ENCODE measurements around the gene FILIP1L. TPM values are rescaled to one million over a fixed set of nuclear protein-coding genes. Genes with fewer than 3 reads are reported as not detected.
"Not testable (repeated sequence)": the region's sequence is repeated elsewhere in the genome, so short reads cannot be mapped to it uniquely, and the experiment has no call there.

FILIP1L gene
- total RNA-seq, 1 experiment from 2014 or later = 0.17 TPM

DNA sequence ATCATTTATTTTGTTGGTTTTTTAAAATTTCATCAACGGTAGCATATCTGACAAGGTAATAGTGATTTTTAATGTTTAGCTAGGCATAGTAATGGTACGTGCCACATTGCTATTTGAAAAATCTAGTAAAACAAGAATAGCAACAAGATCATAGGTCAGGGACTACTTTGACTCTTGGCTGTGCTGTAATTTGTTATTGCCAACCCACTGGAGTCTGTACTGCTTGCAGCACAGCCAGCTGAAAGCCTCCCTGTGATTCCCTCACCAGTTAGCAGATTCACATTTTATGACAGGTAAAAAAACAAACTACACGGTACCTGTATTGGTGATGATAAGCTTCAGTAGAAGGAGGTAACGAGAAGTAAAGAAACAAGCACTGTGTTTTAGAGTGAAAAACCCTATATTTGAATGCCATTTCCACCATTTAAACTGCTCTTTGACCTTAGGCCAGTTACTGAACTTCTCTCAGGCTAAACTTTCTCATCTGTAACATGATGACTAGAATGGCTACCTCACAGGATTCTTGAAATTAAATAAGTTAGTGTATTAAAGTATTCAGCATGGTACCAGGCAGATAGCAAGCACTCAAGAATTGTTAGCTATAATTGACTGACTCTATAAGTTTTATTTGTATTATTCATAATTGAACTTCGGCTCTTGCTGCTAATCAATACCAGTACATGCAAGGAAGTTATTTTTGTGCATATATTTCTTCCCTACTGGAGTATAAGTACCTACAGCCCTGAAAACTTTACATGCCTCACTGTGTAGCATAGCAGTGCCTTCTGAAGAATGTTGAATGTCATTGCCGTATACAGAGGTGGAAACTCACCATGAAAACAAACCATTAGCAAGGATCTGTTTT, 16.1 kb downstream of the FILIP1L start (continued):
- no peak for TF ChIP-seq EGR1 (IDR thresholded peaks at IDR 0.05; ENCODE audit: low read depth)

GRCh38 chr3:100096866-100097265, 17.4 kb downstream of the FILIP1L start:
- H3K4me2 ChIP-seq (ENCODE audit: low read length) = no peak overlapping the region
- ChIA-PET POLR2A (no interaction called here), CTCF (no interaction called here), RAD21 (ENCODE audit: low non-redundant PET in 1 of 2, low total read pairs in 2 of 2, uncharacterized antibody in 2 of 2, unreplicated experiment in 2 of 2) (no interaction called here)
- no peaks in the 10 kb centered on the region for H3K79me2 ChIP-seq (ENCODE audit: insufficient read depth, low read length)
- ATAC-seq = no peak
- no peaks in the 10 kb centered on the region for H4K20me1 ChIP-seq (ENCODE audit: insufficient read depth)
- no peak overlapping the region for H3K4me3 ChIP-seq (replicated peaks in 1 of 2; ENCODE audit: low read depth in 1 of 2, low read length in 2 of 2)
- DNase-seq (ENCODE audit: low read depth, low spot score) = no peak
- no TSS peak for BruUV-seq (replicated peaks)
- H3K9ac ChIP-seq (ENCODE audit: low read length) = no peak overlapping the region
- TF ChIP-seq EZH2phosphoT487 (IDR thresholded peaks at IDR 0.05; ENCODE audit: borderline replicate concordance) (no peak), SRF (IDR thresholded peaks at IDR 0.05; ENCODE audit: low read depth) (no peak), SP1 (IDR thresholded peaks at IDR 0.05; ENCODE audit: low read depth) (no peak), EZH2 (IDR thresholded peaks at IDR 0.05) (no peak), ZFX (IDR thresholded peaks at IDR 0.05) (no peak), CEBPB (IDR thresholded peaks at IDR 0.05; ENCODE audit: low read depth) (no peak), RAD21 (IDR thresholded peaks at IDR 0.05; ENCODE audit: low read depth) (no peak), SIN3A (IDR thresholded peaks at IDR 0.05; ENCODE audit: low read depth) (no peak), TCF7L2 (IDR thresholded peaks at IDR 0.05; ENCODE audit: borderline replicate concordance, extremely low read depth, insufficient read depth, insufficient read length) (no peak)
- TF ChIP-seq, protein P1, sequence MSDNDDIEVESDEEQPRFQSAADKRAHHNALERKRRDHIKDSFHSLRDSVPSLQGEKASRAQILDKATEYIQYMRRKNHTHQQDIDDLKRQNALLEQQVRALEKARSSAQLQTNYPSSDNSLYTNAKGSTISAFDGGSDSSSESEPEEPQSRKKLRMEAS (IDR thresholded peaks at IDR 0.05) = no peak
- TF ChIP-seq, protein P2, sequence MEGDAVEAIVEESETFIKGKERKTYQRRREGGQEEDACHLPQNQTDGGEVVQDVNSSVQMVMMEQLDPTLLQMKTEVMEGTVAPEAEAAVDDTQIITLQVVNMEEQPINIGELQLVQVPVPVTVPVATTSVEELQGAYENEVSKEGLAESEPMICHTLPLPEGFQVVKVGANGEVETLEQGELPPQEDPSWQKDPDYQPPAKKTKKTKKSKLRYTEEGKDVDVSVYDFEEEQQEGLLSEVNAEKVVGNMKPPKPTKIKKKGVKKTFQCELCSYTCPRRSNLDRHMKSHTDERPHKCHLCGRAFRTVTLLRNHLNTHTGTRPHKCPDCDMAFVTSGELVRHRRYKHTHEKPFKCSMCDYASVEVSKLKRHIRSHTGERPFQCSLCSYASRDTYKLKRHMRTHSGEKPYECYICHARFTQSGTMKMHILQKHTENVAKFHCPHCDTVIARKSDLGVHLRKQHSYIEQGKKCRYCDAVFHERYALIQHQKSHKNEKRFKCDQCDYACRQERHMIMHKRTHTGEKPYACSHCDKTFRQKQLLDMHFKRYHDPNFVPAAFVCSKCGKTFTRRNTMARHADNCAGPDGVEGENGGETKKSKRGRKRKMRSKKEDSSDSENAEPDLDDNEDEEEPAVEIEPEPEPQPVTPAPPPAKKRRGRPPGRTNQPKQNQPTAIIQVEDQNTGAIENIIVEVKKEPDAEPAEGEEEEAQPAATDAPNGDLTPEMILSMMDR (IDR thresholded peaks at IDR 0.05 in 2 of 3, conservative IDR thresholded peaks at IDR 0.05 in 1 of 3; ENCODE audit: borderline replicate concordance in 1 of 3, insufficient read depth in 1 of 3, low read depth in 2 of 3, low read length in 2 of 3) = no peak
- intact Hi-C loops (cut with micrococcal nuclease) = no loop called here
- H3K36me3 ChIP-seq (ENCODE audit: control insufficient read depth in 1 of 2, insufficient read depth in 2 of 2, low read length in 2 of 2) = no peaks in the 10 kb centered on the region
- no peak overlapping the region for H2AFZ ChIP-seq (ENCODE audit: low read depth, low read length, poor library complexity, severe bottlenecking)
- no peaks in the 10 kb centered on the region for H3K27me3 ChIP-seq (ENCODE audit: insufficient read depth, low read length)
- no peaks in the 10 kb centered on the region for H3K4me1 ChIP-seq (ENCODE audit: control insufficient read depth in 1 of 2, insufficient read depth in 2 of 2, low read length in 2 of 2)
- H3K9me3 ChIP-seq (ENCODE audit: control insufficient read depth in 1 of 2, insufficient read depth in 1 of 2, low read depth in 1 of 2, low read length in 2 of 2) = no peaks in the 10 kb centered on the region
- no peaks in the 10 kb centered on the region for H3K9me2 ChIP-seq (ENCODE audit: insufficient read depth)
- no peak overlapping the region for H3K27ac ChIP-seq (ENCODE audit: low read depth, low read length)

- H4K20me1 ChIP-seq (ENCODE audit: insufficient read depth); CTCF ChIA-PET; RAD21 ChIA-PET (ENCODE audit: low non-redundant PET in 1 of 2, low total read pairs in 2 of 2, uncharacterized antibody in 2 of 2, unreplicated experiment in 2 of 2); H3K9ac ChIP-seq (ENCODE audit: low read length); BruUV-seq (replicated peaks); H3K4me1 ChIP-seq (ENCODE audit: control insufficient read depth in 1 of 2, insufficient read depth in 2 of 2, low read length in 2 of 2); intact Hi-C loops (cut with micrococcal nuclease); H3K4me3 ChIP-seq (replicated peaks in 1 of 2; ENCODE audit: low read depth in 1 of 2, low read length in 2 of 2); POLR2A ChIA-PET; H3K27me3 ChIP-seq (ENCODE audit: insufficient read depth, low read length); H3K79me2 ChIP-seq (ENCODE audit: insufficient read depth, low read length); H3K36me3 ChIP-seq (ENCODE audit: control insufficient read depth in 1 of 2, insufficient read depth in 2 of 2, low read length in 2 of 2); H3K9me2 ChIP-seq (ENCODE audit: insufficient read depth); H3K27ac ChIP-seq (ENCODE audit: low read depth, low read length); H2AFZ ChIP-seq (ENCODE audit: low read depth, low read length, poor library complexity, severe bottlenecking); ATAC-seq; H3K9me3 ChIP-seq (ENCODE audit: control insufficient read depth in 1 of 2, insufficient read depth in 1 of 2, low read depth in 1 of 2, low read length in 2 of 2); DNase-seq (ENCODE audit: low read depth, low spot score); H3K4me2 ChIP-seq (ENCODE audit: low read length): not testable (repeated sequence)
These were observed 18.0 kb downstream of the FILIP1L start for GRCh38 chr3:100096286-100096685.

Data from HCT116 (cell line).